ENCODE data around the gene TXNDC16.

The TXNDC16 gene

DNA sequence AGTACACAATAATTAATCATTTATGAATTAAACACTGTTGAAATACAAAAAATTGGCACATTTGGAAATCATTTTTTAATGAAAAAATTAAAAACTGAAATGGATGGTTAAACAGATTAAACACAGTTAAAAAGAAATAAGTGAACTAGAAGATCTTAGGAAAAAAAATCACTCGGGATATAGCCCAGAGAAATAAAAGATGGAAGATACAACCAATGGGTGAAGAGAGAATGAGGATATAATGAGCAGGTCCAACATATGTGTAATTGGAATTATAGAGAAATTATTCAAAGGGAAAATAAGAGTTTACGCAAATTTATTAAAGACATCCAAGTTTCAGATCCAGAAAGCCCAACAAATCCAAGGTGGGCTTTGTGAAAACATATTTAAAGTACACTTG lies 6.4 kb upstream of the TXNDC16 start:
- H3K4me1 ChIP-seq (ENCODE audit: insufficient read depth, low read length) = peaks cover 5% of the 10 kb centered on the region; the same call in 1 of the 2 replicates

DNA sequence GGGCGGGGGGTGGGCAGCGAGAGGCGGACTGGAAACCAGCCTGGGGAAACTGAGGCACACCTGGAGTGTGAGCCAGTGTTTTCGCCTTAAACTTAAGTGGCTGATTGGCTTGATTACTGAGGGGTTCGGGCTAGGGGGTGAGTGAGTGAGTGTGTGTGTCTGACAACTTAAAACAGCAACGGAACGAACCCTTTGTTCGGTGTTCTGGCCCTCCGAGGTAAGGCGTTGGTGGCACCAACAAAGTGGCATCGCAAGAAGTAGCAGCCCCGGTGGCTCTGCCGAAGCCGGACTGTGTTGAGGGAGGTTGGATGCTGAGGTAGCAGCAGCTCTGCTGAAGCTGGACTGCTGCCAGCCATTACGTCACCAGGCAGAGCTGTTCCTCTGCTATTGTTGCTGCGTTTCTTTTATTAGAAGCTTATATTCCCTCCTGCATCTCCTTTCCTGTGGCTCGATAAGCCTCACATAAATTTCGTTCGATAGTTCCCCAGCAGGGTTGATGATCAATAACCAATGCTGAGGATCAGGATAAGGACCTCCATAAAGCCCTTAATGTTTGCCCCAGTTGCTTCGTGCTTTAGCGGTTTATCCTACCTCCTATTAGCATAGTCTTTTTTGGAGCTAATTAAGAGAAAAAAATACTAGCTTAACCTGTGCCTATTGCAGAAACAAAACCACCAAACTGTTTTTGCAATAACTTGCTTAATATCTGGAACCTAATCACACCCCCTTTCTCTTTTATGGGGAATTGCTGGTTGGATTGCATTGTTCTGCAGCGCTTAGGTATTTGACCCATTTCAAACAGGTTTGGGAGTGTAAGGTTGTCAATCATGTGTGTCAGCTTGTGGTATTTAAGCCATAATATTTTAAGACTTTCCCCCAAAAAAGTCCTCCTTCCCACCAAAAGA lies 1.6 kb upstream of the TXNDC16 start:
- H3K4me3 ChIP-seq (ENCODE audit: low read length) = peak overlapping the region; percentile 95
- no peak overlapping the region for H3K27ac ChIP-seq (ENCODE audit: low read depth, low read length)
- H3K9ac ChIP-seq (ENCODE audit: low read depth, low read length) = peak overlapping the region; percentile 68
- no peaks in the 10 kb centered on the region for H3K36me3 ChIP-seq (ENCODE audit: insufficient read depth, low read length)
- H3K9me3 ChIP-seq (ENCODE audit: insufficient read depth, low read depth, low read length) = no peaks in the 10 kb centered on the region; the same call in 1 of the 2 replicates
- 2% methylated on average over 21 of the region's 22 CpGs for WGBS
- H3K27me3 ChIP-seq (ENCODE audit: insufficient read depth, low read length) = peaks cover 17% of the 10 kb centered on the region
- peaks cover 9% of the 10 kb centered on the region; the same call in 1 of the 2 replicates for H3K4me1 ChIP-seq (ENCODE audit: insufficient read depth, low read length)

More for the DNA sequence above, 6.4 kb upstream of the TXNDC16 start:
- no peak overlapping the region for H3K9ac ChIP-seq (ENCODE audit: low read depth, low read length)
- H3K36me3 ChIP-seq (ENCODE audit: insufficient read depth, low read length) = no peaks in the 10 kb centered on the region
- no peak overlapping the region for H3K27ac ChIP-seq (ENCODE audit: low read depth, low read length)
- H3K27me3 ChIP-seq (ENCODE audit: insufficient read depth, low read length) = peaks cover 16% of the 10 kb centered on the region
- H3K4me3 ChIP-seq (ENCODE audit: low read length) = no peak overlapping the region
- WGBS = 98% methylated on average over 2 of the region's 2 CpGs
- no peaks in the 10 kb centered on the region; the same call in 1 of the 2 replicates for H3K9me3 ChIP-seq (ENCODE audit: insufficient read depth, low read depth, low read length)

DNA sequence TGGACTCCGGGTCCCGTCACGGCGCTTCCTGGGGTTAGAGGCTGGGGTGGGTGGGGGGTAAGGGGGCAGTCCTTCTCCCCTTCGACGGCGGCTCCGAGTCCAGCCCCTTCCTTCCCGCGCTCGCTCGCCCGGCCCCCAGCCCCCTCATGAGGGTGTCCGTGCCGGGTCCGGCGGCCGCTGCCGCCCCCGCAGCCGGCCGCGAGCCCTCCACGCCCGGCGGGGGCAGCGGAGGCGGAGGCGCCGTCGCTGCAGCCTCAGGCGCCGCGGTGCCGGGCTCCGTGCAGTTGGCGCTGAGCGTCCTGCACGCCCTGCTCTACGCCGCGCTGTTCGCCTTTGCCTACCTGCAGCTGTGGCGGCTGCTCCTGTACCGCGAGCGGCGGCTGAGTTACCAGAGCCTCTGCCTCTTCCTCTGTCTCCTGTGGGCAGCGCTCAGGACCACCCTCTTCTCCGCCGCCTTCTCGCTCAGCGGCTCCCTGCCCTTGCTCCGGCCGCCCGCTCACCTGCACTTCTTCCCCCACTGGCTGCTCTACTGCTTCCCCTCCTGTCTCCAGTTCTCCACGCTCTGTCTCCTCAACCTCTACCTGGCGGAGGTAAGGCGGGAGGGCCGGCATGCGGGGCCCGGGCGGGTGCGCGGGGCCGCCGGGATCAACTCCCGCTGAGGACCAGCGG lies 831 bp upstream of the TXNDC16 start:
- H3K27me3 ChIP-seq (ENCODE audit: insufficient read depth, low read length) = peaks cover 17% of the 10 kb centered on the region
- no peaks in the 10 kb centered on the region for H3K9me3 ChIP-seq (ENCODE audit: insufficient read depth, low read depth, low read length)
- H3K27ac ChIP-seq (ENCODE audit: low read depth, low read length) = peak overlapping the region; percentile 34; the same call in 1 of the 2 replicates
- no peaks in the 10 kb centered on the region for H3K36me3 ChIP-seq (ENCODE audit: insufficient read depth, low read length)
- H3K4me3 ChIP-seq (ENCODE audit: low read length) = peak overlapping the region; percentile 95
- peaks cover 9% of the 10 kb centered on the region; the same call in 1 of the 2 replicates for H3K4me1 ChIP-seq (ENCODE audit: insufficient read depth, low read length)
- peak overlapping the region; percentile 68 for H3K9ac ChIP-seq (ENCODE audit: low read depth, low read length)
- under 1% methylated on average over 65 of the region's 69 CpGs for WGBS

DNA sequence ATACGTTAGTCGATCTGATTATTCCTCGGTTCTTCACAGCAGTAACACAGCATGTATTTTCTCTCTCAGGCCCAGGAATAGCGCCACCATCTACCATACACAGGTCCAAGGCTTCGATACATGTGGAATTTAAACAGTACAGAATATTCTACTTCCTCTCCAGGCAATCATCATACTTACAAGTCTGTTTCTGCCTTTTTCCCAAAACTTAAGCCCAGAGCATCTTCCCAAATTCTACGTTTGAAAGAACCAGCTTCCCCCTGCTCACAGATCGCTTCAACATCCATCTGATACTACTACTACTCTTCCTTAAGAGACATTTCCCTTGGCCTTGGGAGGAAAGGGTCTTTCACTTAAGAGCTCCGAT lies 626 bp downstream of the TXNDC16 start:
- Histone ChIP-seq H3K27ac (ENCODE audit: low read depth, low read length) (peak overlapping the region; percentile 75), H3K4me3 (ENCODE audit: low read length) (peak overlapping the region; percentile 95), H3K9ac (ENCODE audit: low read depth, low read length) (peak overlapping the region; percentile 80), H3K4me1 (ENCODE audit: insufficient read depth, low read length) (peaks cover 9% of the 10 kb centered on the region; the same call in 1 of the 2 replicates), H3K9me3 (ENCODE audit: insufficient read depth, low read depth, low read length) (no peaks in the 10 kb centered on the region), H3K36me3 (ENCODE audit: insufficient read depth, low read length) (no peaks in the 10 kb centered on the region), H3K27me3 (ENCODE audit: insufficient read depth, low read length) (peaks cover 17% of the 10 kb centered on the region)
- 6% methylated on average over 8 of the region's 8 CpGs for WGBS

DNA sequence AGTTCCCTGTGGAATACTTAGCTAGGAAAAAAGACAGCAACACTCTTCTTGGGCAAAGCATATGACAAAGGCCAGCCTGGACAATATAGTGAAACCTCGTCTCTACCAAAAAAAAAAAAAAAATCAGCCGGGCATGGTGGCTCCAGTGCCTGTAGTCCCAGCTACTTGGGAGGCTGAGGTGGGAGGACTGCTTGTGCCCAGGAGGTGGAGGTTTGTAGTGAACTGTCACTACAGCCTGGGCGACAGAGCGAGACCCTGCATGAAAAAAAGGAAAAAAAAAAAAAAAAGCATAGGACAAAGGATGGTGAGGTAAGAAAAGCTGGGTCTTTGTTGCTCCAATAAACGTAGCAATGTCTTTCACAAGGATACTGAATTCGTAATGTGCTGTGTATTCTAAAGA lies 1.1 kb downstream of the TXNDC16 start:
- peaks cover 17% of the 10 kb centered on the region for H3K27me3 ChIP-seq (ENCODE audit: insufficient read depth, low read length)
- peak overlapping the region; percentile 80 for H3K9ac ChIP-seq (ENCODE audit: low read depth, low read length)
- 58% methylated on average over 5 of the region's 6 CpGs for WGBS
- H3K4me1 ChIP-seq (ENCODE audit: insufficient read depth, low read length) = peaks cover 9% of the 10 kb centered on the region; the same call in 1 of the 2 replicates
- no peaks in the 10 kb centered on the region for H3K9me3 ChIP-seq (ENCODE audit: insufficient read depth, low read depth, low read length)
- H3K4me3 ChIP-seq (ENCODE audit: low read length) = peak overlapping the region; percentile 95
- no peaks in the 10 kb centered on the region for H3K36me3 ChIP-seq (ENCODE audit: insufficient read depth, low read length)
- no peak overlapping the region for H3K27ac ChIP-seq (ENCODE audit: low read depth, low read length)

DNA sequence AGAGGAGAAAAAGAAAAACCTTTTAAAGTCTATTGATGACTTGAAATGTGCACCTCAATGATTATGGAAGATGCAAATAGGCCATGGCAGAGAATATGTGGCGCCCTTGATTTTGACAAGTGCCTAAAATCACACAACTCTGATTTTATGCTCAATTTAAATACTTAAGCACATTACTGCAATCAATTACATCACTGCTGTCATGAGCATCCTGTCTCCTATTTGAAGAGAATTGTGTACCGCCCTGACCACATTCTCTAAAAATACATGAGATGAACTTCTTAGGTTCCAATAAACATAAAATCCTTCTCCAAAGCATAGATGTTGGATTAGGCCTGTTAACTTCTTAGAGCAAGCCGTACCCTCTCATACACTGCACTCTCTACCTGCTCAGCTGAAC lies 1.6 kb downstream of the TXNDC16 start:
- 94% methylated on average over 3 of the region's 3 CpGs for WGBS
- Histone ChIP-seq H3K27me3 (ENCODE audit: insufficient read depth, low read length) (peaks cover 17% of the 10 kb centered on the region), H3K9me3 (ENCODE audit: insufficient read depth, low read depth, low read length) (no peaks in the 10 kb centered on the region), H3K36me3 (ENCODE audit: insufficient read depth, low read length) (no peaks in the 10 kb centered on the region), H3K4me3 (ENCODE audit: low read length) (peak overlapping the region; percentile 8; the same call in 1 of the 2 replicates), H3K9ac (ENCODE audit: low read depth, low read length) (no peak overlapping the region), H3K4me1 (ENCODE audit: insufficient read depth, low read length) (peaks cover 15% of the 10 kb centered on the region; the same call in 1 of the 2 replicates), H3K27ac (ENCODE audit: low read depth, low read length) (no peak overlapping the region)

DNA sequence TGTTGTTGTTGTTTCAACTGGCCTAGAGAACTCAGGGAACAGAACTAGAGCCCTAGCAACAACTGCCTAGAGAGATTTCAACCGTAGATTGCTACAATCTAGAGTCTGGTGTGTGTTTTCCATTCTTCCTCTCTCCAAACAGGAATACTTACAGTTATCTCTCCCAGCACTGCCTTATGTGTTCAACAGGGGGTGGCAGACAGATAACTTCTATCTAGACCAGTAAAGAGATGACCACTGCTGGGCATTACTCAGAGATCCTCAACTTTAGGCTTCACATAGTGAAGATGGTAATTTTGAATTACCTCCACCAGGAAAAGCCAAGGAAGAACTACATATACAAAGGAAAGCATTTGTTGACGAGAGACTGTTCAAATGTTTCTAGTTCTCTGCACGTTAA lies 4.8 kb downstream of the TXNDC16 start:
- Histone ChIP-seq H3K4me3 (ENCODE audit: low read length) (no peak overlapping the region), H3K27me3 (ENCODE audit: insufficient read depth, low read length) (no peaks in the 10 kb centered on the region), H3K27ac (ENCODE audit: low read depth, low read length) (no peak overlapping the region), H3K4me1 (ENCODE audit: insufficient read depth, low read length) (peaks cover 13% of the 10 kb centered on the region; the same call in 1 of the 2 replicates), H3K9ac (ENCODE audit: low read depth, low read length) (no peak overlapping the region), H3K9me3 (ENCODE audit: insufficient read depth, low read depth, low read length) (no peaks in the 10 kb centered on the region), H3K36me3 (ENCODE audit: insufficient read depth, low read length) (no peaks in the 10 kb centered on the region)
- WGBS = 97% methylated on average over 3 of the region's 3 CpGs

DNA sequence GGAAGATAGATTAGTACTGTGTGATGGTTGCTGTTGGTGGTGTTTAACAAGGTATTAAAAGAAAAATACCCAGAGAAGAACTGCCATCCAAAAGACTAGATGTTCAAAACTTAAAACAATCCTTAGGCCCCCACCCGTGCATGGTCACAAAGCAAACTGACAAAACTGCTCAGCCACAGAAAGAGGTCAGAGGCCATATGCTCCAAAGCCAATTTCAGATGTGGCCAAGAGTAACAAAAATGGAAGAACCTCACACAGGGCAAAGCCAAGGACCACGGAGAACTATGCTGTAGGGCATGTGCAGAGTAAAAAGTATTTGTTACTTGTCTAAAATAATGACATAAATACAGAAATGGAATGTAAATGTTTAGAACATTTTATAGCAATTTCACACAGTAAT lies 5.3 kb downstream of the TXNDC16 start:
- Histone ChIP-seq H3K9me3 (ENCODE audit: insufficient read depth, low read depth, low read length) (no peaks in the 10 kb centered on the region), H3K36me3 (ENCODE audit: insufficient read depth, low read length) (0 out of 2 replicates have a peak, but pooled peaks cover under 1% of the 10 kb centered on the region), H3K9ac (ENCODE audit: low read depth, low read length) (no peak overlapping the region), H3K4me1 (ENCODE audit: insufficient read depth, low read length) (peaks cover 13% of the 10 kb centered on the region; the same call in 1 of the 2 replicates), H3K27me3 (ENCODE audit: insufficient read depth, low read length) (no peaks in the 10 kb centered on the region), H3K4me3 (ENCODE audit: low read length) (no peak overlapping the region), H3K27ac (ENCODE audit: low read depth, low read length) (no peak overlapping the region)
- 85% methylated on average over 2 of the region's 2 CpGs for WGBS

DNA sequence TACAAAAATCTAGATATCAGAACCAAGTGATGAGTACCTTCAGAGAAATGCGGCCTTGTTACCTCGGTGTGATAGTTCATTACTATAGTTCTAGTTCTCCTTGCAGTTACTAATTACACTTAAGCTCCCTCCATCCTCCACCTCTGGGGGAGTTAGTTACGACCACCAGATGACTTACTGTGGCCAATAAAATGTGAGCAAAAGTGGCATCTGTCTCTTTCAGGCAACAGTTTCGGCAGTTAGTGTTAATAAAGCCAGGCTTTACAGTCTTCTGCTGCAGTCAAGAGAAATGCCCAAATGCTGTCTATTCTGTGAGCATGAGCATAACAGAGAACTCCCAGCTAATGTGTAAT lies 6.0 kb downstream of the TXNDC16 start:
- peaks cover 13% of the 10 kb centered on the region; the same call in 1 of the 2 replicates for H3K4me1 ChIP-seq (ENCODE audit: insufficient read depth, low read length)
- no peak overlapping the region for H3K4me3 ChIP-seq (ENCODE audit: low read length)
- 92% methylated on average over 4 of the region's 4 CpGs for WGBS
- no peaks in the 10 kb centered on the region for H3K27me3 ChIP-seq (ENCODE audit: insufficient read depth, low read length)
- no peak overlapping the region for H3K27ac ChIP-seq (ENCODE audit: low read depth, low read length)
- H3K9ac ChIP-seq (ENCODE audit: low read depth, low read length) = no peak overlapping the region
- H3K36me3 ChIP-seq (ENCODE audit: insufficient read depth, low read length) = 0 out of 2 replicates have a peak, but pooled peaks cover 3% of the 10 kb centered on the region
- no peaks in the 10 kb centered on the region for H3K9me3 ChIP-seq (ENCODE audit: insufficient read depth, low read depth, low read length)

DNA sequence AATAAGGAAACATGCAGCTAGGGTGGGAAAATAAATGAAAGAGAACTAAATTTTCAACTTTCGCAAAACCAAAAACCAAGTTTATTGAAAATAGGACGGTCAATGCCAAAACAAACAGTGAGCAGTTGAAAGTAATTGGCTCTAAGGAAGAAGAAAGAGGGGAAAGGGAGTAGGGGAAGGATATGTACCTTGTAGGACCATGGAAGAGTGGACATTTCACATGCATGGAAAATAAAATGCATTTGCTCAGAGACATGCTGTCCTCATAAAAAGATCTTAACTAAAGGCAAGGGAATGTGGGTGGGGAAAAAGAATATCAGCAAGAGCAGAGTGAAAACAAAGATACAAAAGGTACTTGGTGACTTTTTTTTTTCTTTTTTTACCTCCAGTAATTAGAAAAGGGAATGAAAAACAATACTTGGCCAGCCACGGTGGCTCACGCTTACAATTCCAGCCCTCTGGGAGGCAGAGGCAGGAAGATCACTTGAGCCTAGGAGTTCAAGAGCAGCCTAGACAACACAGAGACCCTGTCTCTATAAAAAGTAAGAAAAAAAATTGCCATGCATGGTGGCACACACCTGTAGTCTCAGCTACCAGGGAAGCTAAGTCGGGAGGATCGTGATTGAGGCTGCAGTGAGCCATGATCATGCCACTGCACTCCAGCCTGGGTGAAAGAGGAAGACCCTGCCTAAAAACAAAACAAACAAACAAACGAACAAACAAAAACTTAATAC lies 6.6 kb downstream of the TXNDC16 start:
- H3K27me3 ChIP-seq (ENCODE audit: insufficient read depth, low read length) = no peaks in the 10 kb centered on the region
- no peak overlapping the region for H3K4me3 ChIP-seq (ENCODE audit: low read length)
- H3K9ac ChIP-seq (ENCODE audit: low read depth, low read length) = no peak overlapping the region
- H3K27ac ChIP-seq (ENCODE audit: low read depth, low read length) = no peak overlapping the region
- peaks cover 11% of the 10 kb centered on the region; the same call in 1 of the 2 replicates for H3K4me1 ChIP-seq (ENCODE audit: insufficient read depth, low read length)
- no peaks in the 10 kb centered on the region for H3K9me3 ChIP-seq (ENCODE audit: insufficient read depth, low read depth, low read length)
- H3K36me3 ChIP-seq (ENCODE audit: insufficient read depth, low read length) = 0 out of 2 replicates have a peak, but pooled peaks cover 3% of the 10 kb centered on the region
- WGBS = 93% methylated on average over 7 of the region's 7 CpGs

Measured in HUES64 (cell line).